HepG2 (cell line): ENCODE data around the gene CD46. TPM values are rescaled to one million over a fixed set of nuclear protein-coding genes. Genes with fewer than 3 reads are reported as not detected.
A peak's percentile ranks its signal among the peaks of the same experiment; 100 is the strongest.

Experiments
- AHR ChIP-seq: IDR thresholded peaks from 2 replicates; pipeline ENCODE4 v1.6.1; 2018; ENCODE audit warnings: missing genetic modification reagents, missing compliant biosample characterization
- CBX2 ChIP-seq, 2 experiments: fragments of 200-600 bp in 1 of 2; sonication (generic); formaldehyde crosslinking in 1 of 2; IDR thresholded peaks; 2 replicates each; pipeline versions ENCODE4 v1.7.0 to v1.8.1; 2018 to 2022; ENCODE audit warnings: low read depth in 2 of 2, low read length in 1 of 2, mild to moderate bottlenecking in 1 of 2, missing genetic modification reagents in 1 of 2
- MBD4 ChIP-seq: IDR thresholded peaks from 2 replicates; pipeline ENCODE4 v1.6.1; 2012; ENCODE audit warnings: low read length, inconsistent platforms, borderline replicate concordance
- MEIS2 ChIP-seq: sonication (generic); formaldehyde crosslinking; IDR thresholded peaks from 2 replicates; pipeline ENCODE4 v1.9.0; 2021; ENCODE audit warnings: mild to moderate bottlenecking, missing genetic modification reagents
- MLLT10 ChIP-seq: sonication (generic); formaldehyde crosslinking; IDR thresholded peaks from 2 replicates; pipeline ENCODE4 v1.4.0; 2020; ENCODE audit warnings: missing genetic modification reagents
- NBN ChIP-seq: fragments of 450-650 bp; conservative IDR thresholded peaks from 2 replicates; pipeline ENCODE4 v1.6.1; 2017
- NFATC3 ChIP-seq: sonication (generic); formaldehyde crosslinking; IDR thresholded peaks from 2 replicates; pipeline ENCODE4 v1.5.1; 2020; ENCODE audit warnings: mild to moderate bottlenecking, missing genetic modification reagents
- PHF21A ChIP-seq: sonication (generic); formaldehyde crosslinking; IDR thresholded peaks from 2 replicates; pipeline ENCODE4 v1.5.0; 2020; ENCODE audit warnings: mild to moderate bottlenecking, missing genetic modification reagents
- PPARG ChIP-seq: conservative IDR thresholded peaks from 2 replicates; pipeline ENCODE4 v1.6.1; 2016; ENCODE audit warnings: missing biosample characterization, missing genetic modification reagents
- RORA ChIP-seq: sonication (generic); formaldehyde crosslinking; IDR thresholded peaks from 2 replicates; pipeline ENCODE4 v1.5.0; 2020; ENCODE audit warnings: mild to moderate bottlenecking, missing genetic modification reagents, moderate library complexity
- SMARCC2 ChIP-seq: fragments of 450-650 bp; IDR thresholded peaks from 2 replicates; pipeline ENCODE4 v1.6.1; 2017; ENCODE audit warnings: antibody characterized with exemption, mild to moderate bottlenecking
- SSRP1 ChIP-seq: IDR thresholded peaks from 2 replicates; pipeline ENCODE4 v1.6.1; 2016; ENCODE audit warnings: control low read depth
- STAG1 ChIP-seq: sonication (generic); formaldehyde crosslinking; IDR thresholded peaks from 2 replicates; pipeline ENCODE4 v1.4.0; 2020; ENCODE audit warnings: missing genetic modification reagents
- ZNF17 ChIP-seq: sonication (generic); formaldehyde crosslinking; IDR thresholded peaks from 2 replicates; pipeline ENCODE4 v1.5.0; 2020; ENCODE audit warnings: mild to moderate bottlenecking, missing genetic modification reagents
- ZNF383 ChIP-seq: sonication (generic); formaldehyde crosslinking; IDR thresholded peaks from 2 replicates; pipeline ENCODE4 v1.4.0; 2020; ENCODE audit warnings: missing genetic modification reagents, mild to moderate bottlenecking, borderline replicate concordance
- ZNF446 ChIP-seq: sonication (generic); formaldehyde crosslinking; IDR thresholded peaks from 2 replicates; pipeline ENCODE4 v1.5.0; 2020; ENCODE audit warnings: mild to moderate bottlenecking, missing genetic modification reagents
- ZNF629 ChIP-seq: sonication (generic); formaldehyde crosslinking; conservative IDR thresholded peaks from 2 replicates; pipeline ENCODE4 v1.5.0; 2020; ENCODE audit warnings: missing genetic modification reagents
- polyA plus RNA-seq, 8 experiments: library from polyadenylated mRNA; depleted of rRNA in 3 of 8; stranded (reverse) in 7 of 8; unstranded in 1 of 8; fragments of >200 nt; fragmentation: Illumina TruSeq in 4 of 8; extraction: Trizol in 4 of 8; gene quantifications; 2 replicates each; pipeline versions ENCODE4 v1.2.1 to v1.2.3, GENCODE V29; 2011 to 2016; ENCODE audit warnings: low read depth in 4 of 8, missing spikeins in 1 of 8, mixed read lengths in 1 of 8; ENCODE audit not compliant: insufficient read depth in 1 of 8
- total RNA-seq, 5 experiments: library from RNA; depleted of rRNA; stranded (reverse); fragments of >200 nt; fragmentation: Illumina TruSeq; extraction: Trizol; gene quantifications; 2 replicates each; pipeline ENCODE4 v1.2.3, GENCODE V29; 2016; ENCODE audit warnings: low read depth in 1 of 5
- TF ChIP-seq, protein P1 (sequence below): fragments of 450-650 bp; IDR thresholded peaks from 2 replicates; pipeline ENCODE4 v1.6.1; 2017
- TF ChIP-seq, protein P2 (sequence below): sonication (generic); formaldehyde crosslinking; IDR thresholded peaks from 2 replicates; pipeline ENCODE4 v1.4.0; 2020; ENCODE audit warnings: missing genetic modification reagents
- TF ChIP-seq, protein P3 (sequence below): sonication (generic); formaldehyde crosslinking; IDR thresholded peaks from 2 replicates; pipeline ENCODE4 v1.4.0; 2020; ENCODE audit warnings: low read depth, mild to moderate bottlenecking, missing genetic modification reagents
- TF ChIP-seq, protein P4 (sequence below): IDR thresholded peaks from 2 replicates; pipeline ENCODE4 v1.6.1; 2018; ENCODE audit warnings: missing genetic modification reagents, mild to moderate bottlenecking, missing compliant biosample characterization
- TF ChIP-seq, protein P5 (sequence below): sonication (generic); formaldehyde crosslinking; IDR thresholded peaks from 2 replicates; pipeline ENCODE4 v1.9.0; 2022; ENCODE audit warnings: missing genetic modification reagents, mild to moderate bottlenecking, borderline replicate concordance

CD46 gene
- total and polyA plus RNA-seq, 2 of the 13 experiments (the other 11 are each of a cell fraction or from before 2014, with no cell fraction given): 130 to 277 TPM

DNA sequence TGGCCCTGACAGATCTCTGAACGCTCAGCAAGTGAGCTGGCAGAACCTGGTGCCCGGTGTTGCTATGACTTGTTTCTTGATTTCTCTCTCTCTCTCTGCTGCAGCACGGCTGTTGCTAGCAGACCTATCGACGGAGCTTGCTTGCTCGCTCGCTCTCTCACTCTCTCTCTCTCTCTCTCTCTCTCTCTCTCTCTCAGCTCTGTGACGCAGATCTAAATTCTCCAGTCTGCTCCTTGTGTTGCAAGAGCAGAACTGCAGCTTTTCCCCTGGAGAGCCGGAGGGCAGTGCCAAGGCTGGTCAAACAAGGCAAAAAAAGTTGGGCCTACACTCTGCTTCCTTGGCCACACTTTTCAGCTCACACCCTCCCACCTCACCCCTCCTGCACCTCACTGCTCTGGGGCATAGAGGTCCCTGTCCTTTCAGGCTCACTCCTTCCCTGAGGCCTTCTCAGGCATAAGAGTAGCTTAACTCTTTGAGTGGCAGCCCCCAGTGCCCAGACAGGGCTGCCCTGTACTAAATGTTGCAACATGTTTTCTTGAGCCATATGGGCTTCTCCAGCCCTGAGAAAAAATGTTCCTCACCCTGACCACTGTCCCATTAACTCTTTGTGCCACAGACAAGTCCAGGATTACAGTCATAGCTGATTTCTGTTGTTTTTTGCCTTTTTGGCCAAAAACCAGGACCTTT, 72.2 kb downstream of the CD46 start (continued):
- TF ChIP-seq PPARG (CRISPR knock-in tag) (no peak), NFATC3 (CRISPR knock-in tag) (no peak), ZNF383 (CRISPR knock-in tag) (no peak), AHR (CRISPR knock-in tag) (no peak), SSRP1 (no peak), ZNF17 (no peak), NBN (no peak), MBD4 (no peak), CBX2 (IDR thresholded peaks at IDR 0.05; ENCODE audit: low read depth, low read length) (no peak), CBX2 (CRISPR knock-in tag; IDR thresholded peaks at IDR 0.05; ENCODE audit: low read depth) (no peak), ZNF446 (CRISPR knock-in tag) (no peak), PHF21A (peak; percentile 64; the same call in 1 of the 2 replicates), RORA (no peak), ZNF629 (CRISPR knock-in tag) (no peak), MLLT10 (CRISPR knock-in tag) (no peak), STAG1 (CRISPR knock-in tag) (0 out of 2 replicates have a peak, but pooled peaks have one; percentile 14), MEIS2 (CRISPR knock-in tag) (0 out of 2 replicates have a peak, but pooled peaks have one; percentile 37), SMARCC2 (no peak)
- TF ChIP-seq, protein P1, sequence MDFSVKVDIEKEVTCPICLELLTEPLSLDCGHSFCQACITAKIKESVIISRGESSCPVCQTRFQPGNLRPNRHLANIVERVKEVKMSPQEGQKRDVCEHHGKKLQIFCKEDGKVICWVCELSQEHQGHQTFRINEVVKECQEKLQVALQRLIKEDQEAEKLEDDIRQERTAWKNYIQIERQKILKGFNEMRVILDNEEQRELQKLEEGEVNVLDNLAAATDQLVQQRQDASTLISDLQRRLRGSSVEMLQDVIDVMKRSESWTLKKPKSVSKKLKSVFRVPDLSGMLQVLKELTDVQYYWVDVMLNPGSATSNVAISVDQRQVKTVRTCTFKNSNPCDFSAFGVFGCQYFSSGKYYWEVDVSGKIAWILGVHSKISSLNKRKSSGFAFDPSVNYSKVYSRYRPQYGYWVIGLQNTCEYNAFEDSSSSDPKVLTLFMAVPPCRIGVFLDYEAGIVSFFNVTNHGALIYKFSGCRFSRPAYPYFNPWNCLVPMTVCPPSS: no peak
- TF ChIP-seq, protein P2, sequence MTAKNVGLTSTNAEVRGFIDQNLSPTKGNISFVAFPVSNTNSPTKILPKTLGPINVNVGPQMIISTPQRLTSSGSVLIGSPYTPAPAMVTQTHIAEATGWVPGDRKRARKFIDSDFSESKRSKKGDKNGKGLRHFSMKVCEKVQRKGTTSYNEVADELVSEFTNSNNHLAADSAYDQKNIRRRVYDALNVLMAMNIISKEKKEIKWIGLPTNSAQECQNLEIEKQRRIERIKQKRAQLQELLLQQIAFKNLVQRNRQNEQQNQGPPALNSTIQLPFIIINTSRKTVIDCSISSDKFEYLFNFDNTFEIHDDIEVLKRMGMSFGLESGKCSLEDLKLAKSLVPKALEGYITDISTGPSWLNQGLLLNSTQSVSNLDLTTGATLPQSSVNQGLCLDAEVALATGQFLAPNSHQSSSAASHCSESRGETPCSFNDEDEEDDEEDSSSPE: no peak
- TF ChIP-seq, protein P3, sequence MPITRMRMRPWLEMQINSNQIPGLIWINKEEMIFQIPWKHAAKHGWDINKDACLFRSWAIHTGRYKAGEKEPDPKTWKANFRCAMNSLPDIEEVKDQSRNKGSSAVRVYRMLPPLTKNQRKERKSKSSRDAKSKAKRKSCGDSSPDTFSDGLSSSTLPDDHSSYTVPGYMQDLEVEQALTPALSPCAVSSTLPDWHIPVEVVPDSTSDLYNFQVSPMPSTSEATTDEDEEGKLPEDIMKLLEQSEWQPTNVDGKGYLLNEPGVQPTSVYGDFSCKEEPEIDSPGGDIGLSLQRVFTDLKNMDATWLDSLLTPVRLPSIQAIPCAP: no peak
- TF ChIP-seq, protein P4, sequence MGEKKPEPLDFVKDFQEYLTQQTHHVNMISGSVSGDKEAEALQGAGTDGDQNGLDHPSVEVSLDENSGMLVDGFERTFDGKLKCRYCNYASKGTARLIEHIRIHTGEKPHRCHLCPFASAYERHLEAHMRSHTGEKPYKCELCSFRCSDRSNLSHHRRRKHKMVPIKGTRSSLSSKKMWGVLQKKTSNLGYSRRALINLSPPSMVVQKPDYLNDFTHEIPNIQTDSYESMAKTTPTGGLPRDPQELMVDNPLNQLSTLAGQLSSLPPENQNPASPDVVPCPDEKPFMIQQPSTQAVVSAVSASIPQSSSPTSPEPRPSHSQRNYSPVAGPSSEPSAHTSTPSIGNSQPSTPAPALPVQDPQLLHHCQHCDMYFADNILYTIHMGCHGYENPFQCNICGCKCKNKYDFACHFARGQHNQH (CRISPR knock-in tag): 0 out of 2 replicates have a peak, but pooled peaks have one; percentile 57
- TF ChIP-seq, protein P5, sequence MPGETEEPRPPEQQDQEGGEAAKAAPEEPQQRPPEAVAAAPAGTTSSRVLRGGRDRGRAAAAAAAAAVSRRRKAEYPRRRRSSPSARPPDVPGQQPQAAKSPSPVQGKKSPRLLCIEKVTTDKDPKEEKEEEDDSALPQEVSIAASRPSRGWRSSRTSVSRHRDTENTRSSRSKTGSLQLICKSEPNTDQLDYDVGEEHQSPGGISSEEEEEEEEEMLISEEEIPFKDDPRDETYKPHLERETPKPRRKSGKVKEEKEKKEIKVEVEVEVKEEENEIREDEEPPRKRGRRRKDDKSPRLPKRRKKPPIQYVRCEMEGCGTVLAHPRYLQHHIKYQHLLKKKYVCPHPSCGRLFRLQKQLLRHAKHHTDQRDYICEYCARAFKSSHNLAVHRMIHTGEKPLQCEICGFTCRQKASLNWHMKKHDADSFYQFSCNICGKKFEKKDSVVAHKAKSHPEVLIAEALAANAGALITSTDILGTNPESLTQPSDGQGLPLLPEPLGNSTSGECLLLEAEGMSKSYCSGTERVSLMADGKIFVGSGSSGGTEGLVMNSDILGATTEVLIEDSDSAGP (CRISPR knock-in tag): peak; percentile 45; the same call in 1 of the 2 replicates
